T1000 (cell line): ENCODE measurements around the gene ANKLE2.
"Not testable (repeated sequence)": the region's sequence is repeated elsewhere in the genome, so short reads cannot be mapped to it uniquely, and the experiment has no call there.

Experiments
- DNase-seq: peaks from one replicate; lab custom pipeline; 2025; ENCODE audit warnings: mixed read lengths; lab: John Stamatoyannopoulos, UW

Gene ANKLE2

DNA sequence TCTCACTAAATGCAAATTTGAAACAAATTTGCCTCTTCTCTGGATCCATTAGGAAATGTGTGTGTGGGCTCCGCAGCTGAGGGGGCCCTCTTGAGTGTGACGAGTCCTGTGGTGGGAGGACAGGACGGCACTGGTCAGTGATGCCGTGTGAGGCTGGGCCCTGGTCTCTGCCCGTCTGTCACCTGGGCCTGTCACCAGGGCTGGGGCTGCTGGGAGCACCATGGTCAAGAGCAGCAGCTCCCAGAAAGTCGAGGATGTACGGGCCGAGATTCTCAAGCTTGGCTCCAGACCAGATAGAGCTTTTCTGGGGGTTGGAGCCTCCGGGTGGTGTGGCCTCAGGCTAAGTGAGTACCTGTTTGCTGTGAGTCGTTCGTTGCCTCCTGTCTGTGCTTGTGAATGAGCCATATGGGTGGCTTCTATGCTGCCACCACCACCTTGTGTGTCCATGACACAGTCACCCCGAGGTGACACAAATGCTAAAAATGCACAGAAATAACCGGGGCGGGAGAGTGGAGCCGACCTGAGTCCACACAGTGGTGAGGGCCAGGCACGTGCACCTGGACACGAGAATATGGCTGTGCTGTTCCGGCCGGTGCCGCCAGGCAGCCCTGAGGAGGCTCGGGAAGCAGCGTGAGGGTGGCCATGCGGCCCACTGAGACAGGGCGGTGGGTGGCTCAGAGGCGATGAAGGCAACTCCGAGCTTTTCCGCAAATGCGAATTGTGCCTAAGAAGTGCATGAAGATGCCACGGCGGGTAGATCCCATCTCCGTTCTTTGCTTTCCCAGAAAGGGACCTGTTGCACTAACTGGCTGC lies 42.3 kb downstream of the ANKLE2 start:
- no peak for DNase-seq

DNA sequence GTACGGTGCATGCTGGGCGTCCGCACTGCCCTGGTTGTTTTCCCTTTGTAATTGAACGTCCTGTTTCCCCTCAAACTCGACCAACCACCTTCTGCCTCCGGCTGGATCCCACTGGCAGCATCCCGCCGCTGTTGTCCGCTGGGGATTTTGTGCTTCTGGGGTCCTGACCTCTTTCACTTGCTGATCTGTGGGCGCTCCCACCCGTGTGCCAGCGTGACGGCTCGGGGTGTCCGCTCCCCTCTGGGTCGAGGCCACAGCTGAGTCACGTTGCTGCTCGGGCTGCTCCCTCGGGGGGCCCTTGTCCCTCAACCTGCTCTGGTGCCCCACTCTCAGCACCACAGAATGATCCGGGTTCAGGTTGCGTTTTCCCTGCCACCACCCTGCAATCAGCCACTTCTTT lies 43.0 kb downstream of the ANKLE2 start:
- no peak for DNase-seq

DNA sequence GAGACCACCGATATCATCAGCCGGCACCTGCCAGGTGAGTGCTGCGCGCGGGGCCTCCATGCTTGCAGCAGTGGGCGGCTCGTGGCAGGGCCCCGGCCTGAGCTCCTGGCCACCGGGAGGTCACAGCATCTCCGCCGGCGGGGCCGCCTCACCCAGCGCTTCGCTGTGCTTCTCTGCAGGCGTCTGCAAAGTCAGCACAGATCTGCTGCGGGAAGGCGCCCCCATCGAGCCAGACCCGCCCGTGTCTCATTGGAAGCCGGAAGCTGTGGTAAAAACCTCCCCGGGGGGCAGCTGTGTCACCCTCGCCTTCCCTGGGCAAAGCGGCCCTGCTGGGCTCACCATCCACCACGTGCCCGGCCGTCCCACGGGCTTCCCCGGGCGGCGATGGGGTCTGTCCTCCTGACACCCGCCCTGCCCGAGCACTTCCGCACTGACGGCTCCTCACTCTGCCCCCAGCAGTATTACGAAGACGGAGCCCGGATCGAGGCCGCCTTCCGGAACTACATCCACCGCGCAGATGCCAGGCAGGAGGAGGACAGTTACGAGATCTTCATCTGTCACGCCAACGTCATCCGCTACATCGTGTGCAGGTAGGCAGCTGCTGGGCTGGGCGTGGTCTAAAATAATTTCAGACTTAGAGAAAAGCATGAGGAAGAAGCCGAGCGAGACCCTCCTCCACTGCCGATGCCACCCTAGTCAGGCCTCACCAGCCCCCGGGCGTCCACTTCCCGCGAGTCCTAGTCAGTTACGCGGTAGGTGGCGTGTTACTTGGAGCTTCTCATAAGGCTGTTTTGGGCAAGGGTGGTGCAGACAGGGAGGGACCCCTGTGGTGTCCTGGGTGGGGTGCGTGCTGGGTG lies 43.9 kb downstream of the ANKLE2 start:
- DNase-seq = no peak

DNA sequence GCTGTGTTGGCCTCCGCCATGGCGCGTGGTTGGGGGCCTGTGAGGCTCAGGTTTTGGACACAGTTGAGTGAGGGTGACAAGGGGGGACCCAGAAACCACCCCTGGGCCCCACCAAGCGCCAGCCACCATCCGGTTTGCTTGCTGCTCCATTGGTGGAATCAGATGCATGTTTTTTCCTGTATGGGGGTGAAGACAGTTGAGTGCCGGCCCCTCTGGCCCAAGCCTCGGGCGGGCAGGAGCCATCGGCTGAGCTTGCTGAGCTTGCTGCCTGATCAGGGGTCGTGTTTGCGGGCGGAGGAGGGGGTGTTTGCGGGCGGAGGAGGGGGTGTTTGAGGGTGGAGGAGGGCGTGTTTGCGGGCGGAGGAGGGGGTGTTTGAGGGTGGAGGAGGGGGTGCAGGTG lies 44.6 kb downstream of the ANKLE2 start:
- no peak for DNase-seq

DNA sequence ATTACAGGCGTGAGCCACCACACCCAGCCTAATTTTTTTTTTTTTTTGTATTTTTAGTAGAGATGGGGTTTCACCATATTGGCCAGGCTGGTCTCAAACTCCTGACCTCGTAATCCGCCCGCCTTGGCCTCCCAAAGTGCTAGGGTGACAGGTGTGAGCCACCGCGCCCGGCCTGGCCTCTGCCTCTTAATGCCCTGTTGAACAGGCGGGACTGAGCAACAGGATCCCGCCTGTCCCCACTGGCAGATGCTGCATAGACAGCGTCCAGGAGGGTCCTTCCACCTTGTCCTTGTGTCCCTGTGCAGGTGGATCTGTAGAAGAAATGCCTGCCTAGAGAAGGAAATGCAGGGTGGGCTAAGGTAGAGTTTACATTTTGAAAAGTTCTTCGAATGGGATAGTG lies 45.3 kb downstream of the ANKLE2 start:
- no peak for DNase-seq

DNA sequence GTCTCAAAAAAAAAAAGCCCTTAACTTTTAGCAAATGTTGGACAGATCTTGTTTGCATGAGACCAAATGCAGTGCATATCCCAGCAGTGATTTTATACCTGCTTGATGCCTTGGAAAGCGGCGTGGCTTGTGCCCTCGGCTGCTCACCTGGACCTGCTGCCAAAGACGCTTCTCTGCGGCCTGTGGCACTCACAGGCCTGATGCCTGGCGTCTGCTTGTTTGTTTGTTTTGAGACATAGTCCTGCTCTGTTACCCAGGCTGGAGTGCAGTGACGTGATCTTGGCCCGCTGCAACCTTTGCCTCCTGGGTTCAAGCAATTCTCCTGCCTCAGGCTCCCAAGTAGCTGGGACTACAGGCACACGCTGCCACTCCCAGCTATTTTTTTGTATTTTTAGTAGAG lies 45.8 kb downstream of the ANKLE2 start:
- DNase-seq = no peak

DNA sequence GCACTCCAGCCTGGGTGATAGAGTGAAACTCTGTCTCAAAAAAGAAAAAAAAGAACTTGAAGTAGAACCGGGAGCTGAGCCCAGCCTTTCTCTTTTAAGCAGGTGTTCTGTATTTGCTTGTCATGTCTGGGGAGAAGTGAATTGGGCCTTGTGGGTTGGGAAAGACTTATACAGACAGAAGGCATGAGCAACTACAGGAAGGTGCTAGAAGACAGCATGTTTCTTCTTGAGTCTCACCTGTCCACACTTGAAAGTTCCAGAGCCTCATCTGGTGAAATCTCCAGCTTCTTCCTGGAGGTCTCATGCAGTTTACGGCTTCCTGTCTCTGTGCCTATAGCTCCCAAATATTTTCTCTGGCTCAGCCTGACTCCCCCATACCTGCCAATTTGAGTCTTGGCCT lies 48.5 kb downstream of the ANKLE2 start:
- DNase-seq = no peak

DNA sequence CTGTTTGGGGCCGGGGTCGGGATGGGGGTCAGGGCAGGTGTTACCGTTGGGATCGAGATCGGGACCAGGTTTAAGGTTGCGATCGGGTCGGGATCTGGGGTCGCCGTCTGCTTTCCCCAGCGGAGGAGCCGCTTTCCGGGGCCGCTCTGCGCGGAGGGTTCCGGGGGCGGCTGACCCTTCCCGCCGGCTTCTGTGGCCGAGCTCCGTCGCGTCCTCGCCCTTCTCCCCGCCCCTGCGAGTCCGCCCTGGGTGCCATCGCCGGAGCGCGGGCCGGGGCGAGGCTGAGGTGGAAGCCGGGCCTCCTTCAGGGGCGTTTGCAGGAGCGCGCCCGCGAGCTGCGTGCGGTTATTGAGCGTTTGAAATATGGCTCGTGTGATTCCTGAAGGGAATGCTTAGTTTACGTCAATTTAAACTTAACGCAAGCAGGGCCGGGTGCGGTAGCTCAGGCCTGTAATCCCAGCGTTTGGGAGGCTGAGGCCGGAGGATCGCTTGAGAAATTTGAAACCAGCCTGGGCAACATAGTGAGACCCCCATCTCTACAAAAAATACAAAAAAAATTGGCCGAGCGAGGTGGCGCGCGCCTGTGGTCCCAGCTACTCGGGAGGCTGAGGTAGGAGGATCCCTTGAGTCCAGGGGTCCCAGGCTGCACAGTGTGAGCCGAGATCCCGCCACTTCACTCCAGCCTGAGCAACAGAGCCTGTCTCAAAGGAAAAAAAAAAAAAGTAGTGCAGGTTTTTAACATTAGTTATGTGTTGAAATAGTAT lies 50.4 kb downstream of the ANKLE2 start:
- no peak for DNase-seq

DNA sequence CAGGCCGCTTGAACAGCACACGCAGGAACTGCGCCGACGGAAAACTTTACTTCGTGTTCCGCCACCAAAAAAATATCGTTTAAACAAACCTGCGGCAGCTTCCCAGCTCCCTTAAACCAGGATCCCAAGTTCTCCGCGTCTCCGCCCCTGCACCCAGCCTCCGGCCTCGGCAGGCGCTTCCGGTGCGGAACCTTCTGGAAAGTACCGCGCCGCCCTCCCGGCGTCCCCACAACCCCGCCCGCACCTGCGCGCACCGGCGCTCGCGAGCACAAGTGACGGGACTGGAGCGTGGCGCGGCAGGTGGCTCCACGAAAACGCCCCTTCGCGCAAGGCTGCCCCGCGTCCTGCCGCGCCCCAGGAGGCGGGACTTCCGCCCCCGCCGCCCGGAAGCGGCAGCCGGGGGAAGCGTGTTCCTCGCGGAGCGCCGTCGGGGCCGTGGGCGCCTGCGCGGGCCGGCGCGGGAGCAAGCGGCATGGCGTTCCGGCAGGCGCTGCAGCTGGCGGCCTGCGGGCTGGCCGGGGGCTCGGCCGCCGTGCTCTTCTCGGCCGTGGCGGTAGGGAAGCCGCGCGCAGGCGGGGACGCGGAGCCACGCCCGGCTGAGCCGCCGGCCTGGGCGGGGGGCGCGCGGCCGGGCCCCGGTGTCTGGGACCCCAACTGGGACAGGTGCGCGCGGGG lies 51.1 kb downstream of the ANKLE2 start, which contains the start of gene PGAM5:
Gene PGAM5, plus strand, starts transcription at position 438 of the 675 bp plus-strand sequence. Its CDS starts 35 bp downstream, at position 473.
- DNase-seq = peak; percentile 52

DNA sequence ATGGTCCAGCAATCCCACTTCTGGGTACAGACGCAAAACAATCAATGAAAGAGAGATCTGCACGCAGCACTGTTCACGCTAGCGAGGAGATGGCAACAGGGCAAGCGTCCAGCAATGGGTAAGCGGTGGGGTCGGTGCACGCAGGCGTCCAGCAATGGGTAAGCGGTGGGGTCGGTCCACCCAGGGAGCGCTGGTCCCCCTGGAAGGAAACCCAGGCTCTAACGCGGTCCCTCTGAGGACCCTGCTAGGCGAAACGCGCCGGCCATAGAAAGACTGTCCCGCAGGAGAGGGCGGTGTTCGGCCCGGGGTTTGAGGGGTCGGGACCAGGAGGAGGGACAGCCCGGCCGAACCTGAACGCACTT lies 51.6 kb downstream of the ANKLE2 start:
- DNase-seq = no peak

DNA sequence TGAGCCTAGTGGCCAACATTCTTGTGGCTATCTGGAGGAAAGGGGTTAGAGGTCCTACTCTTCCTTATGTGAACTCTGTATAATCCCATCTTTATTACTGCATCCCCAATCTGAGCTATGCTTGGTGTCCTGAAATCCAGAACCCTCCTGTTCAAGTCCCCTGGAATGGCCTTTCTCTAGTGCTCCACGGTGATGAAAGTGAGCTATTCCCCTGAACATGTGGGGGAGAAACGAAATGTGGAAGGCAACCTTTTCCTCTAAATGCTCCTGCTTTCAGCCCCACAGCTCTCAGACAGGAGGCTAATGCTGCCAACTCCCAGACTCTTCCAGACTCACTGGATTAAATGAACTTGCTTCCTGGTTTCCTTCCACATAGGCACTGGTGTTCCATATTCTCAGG lies 53.5 kb downstream of the ANKLE2 start:
- DNase-seq = no peak

DNA sequence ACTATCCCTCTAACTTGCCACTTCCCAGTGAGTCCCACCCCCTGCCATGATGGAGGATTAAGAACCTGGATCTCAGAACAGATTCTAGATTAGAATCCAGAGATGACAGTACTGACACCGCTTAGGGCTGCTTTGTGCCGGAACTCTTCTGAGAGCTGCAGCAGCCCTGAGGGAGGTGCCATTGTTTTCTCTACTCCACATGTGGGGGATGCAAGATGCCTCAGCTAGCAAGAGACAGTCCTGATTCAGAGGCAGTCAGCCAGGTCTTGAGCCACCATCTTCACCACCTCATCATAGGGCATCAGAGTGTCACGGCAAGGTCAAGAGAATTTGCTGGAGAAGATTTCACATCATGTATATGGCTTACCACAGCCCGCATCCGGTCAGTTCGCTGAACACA lies 54.4 kb downstream of the ANKLE2 start:
- DNase-seq = no peak

DNA sequence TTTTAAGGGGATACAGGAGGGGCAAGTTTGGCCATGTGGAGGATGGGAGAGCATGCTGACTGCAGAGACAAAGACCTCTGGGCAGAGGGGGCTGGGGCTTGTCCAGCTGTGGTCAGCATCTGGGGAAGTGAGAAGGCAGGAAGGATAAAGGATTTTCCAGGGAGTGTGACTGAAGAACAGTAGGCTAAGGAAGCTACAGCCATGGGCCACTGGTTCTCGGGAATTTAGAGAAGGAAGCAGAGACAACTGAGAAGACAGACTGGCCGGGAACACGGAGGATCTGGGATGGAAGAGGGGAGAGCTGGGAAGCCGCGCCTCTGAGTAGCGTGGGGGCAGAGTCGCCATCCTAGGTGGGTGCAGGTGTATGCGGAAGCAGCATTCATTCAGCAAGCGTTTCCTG lies 58.0 kb downstream of the ANKLE2 start:
- no peak for DNase-seq

DNA sequence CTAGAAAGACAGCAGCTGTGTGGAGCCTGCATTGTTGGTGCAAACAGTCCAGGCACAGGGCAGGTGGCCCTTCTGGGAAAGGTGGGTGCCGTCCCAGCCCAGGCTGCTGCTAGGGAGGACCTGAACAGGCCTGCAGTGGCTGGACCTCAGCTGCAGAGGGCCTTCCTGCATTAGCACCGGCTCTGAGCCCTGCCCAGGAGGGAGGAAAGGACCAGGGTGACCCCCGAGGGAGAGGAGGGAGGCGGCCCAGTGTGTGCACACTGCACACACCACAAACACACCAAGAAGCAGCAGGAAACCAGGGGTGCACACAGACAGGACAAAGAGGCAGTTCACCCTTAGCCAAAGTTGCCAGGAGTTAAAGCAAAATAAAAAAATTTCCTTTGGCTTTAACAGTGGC lies 59.0 kb downstream of the ANKLE2 start:
- no peak for DNase-seq

DNA sequence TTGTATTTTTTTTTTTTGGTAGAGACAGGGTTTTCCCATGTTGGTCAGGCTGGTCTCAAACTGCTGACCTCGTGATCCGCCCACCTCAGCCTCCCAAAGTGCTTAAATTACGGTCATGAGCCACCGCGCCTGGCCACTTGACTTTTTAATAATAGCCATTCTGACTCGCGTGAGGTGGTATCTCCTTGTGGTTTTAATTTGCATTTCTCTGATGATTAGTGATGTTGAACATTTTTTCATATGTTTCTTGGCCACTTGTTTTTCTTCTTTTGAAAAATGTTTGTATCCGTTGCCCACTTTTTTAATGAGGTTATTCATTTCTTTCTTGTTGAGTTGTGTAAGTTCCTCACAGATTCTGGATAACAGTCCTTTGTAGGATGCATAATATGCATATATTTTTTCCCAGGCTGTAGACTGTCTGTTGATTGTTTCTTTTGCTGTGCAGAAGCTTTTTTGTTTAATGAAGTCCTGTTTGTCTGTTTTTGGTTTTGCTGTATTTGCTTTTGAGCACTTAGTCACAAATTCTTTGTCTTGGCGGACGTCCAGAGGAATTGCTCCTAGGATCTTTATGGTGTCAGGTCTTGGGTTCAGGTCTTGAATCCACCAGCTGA lies 61.3 kb downstream of the ANKLE2 start:
- no peak for DNase-seq

DNA sequence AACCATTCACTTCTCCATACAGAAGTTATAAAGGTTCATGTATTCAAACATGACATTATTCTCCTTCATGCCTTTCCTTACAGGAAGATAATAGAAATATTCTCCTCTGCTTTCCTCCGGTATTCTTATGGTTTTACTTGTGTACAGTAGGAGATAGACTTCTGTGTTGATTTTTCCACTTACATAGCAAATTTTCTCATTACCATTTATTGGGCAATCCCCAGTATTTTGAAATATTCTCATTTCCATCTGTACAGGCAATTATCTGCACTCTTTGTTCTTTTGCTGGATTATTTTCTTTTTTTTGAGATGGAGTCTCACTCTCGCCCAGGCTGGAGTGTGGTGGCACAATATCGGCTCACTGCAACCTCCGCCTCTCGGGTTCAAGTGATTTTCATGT lies 63.3 kb downstream of the ANKLE2 start:
- no peak for DNase-seq

DNA sequence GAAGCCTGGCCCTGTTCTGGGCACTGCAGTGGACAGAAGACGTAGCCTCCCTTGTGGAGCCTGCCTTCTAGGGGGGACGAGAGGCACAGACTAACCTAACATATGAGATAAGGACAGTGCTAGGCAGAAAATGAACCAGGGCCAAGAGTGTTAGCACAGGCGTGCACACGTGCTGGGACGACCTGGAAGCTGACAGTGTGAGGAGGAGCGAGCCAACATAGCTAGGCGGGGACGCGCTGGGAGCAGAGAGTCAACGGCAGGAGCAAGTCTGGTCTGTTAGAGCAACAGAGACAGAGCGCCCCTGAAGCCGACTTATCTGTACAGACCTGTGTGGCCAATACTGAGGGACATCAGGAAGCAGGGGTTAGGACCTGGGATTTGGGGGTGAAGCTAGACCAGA lies 66.2 kb downstream of the ANKLE2 start:
- DNase-seq = no peak

DNA sequence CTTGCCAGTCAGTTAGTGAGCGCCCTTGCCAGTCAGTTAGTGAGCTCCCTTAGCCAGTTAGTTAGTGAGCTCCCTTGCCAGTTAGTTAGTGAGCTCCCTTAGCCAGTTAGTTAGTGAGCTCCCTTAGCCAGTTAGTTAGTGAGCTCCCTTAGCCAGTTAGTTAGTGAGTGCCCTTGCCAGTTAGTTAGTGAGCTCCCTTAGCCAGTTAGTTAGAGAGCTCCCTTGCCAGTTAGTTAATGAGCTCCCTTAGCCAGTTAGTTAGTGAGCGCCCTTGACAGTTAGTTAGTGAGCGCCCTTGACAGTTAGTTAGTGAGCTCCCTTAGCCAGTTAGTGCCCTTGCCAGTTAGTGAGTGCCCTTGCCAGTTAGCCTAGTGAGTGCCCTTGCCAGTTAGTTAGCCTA lies 66.7 kb downstream of the ANKLE2 start:
- DNase-seq = not testable (repeated sequence)

DNA sequence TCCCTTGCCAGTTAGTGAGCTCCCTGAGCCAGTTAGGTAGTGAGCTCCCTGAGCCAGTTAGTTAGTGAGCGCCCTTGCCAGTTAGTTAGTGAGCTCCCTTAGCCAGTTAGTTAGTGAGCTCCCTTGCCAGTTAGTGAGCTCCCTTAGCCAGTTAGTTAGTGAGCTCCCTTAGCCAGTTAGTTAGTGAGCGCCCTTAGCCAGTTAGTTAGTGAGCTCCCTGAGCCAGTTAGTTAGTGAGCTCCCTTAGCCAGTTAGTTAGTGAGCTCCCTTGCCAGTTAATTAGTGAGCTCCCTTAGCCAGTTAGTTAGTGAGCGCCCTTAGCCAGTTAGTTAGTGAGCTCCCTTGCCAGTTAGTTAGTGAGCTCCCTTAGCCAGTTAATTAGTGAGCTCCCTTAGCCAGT lies 69.6 kb downstream of the ANKLE2 start:
- not testable (repeated sequence) for DNase-seq

DNA sequence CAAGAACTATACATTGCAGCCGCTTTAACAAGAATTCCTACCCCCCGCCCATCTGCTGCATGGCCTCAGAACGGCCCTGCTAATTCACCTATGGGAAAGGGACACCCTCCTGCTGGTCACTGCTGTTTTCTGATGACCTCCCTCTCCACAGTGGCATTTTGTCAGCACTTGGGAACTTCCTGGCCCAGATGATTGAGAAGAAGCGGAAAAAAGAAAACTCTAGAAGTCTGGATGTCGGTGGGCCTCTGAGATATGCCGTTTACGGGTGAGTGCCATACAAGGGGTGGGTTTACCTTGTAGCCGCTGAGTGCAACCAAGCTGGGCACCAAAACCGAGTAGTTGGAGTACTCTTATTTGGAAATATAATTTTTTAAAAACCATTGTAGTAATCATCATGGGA lies 71.5 kb downstream of the ANKLE2 start:
- no peak for DNase-seq

DNA sequence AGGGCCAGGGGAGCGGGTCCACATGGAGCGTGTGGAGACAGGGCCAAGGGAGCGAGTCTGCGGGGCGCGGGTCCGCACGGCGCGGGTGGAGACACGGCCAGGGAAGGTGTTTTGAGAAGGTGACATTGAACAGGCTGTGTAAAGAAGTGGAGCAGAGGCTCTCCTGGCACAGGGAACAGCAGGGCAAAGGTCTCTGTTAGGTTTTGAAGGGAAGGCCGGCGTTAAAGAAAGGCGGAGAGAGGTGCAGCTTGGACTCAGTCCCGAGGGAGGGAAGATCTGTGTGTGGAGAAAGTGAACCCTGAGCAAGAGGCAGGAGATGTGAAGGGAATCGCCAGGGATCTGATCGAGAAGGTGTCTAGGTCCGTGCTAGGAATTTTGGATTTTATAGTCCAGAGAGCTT lies 72.4 kb downstream of the ANKLE2 start:
- DNase-seq = no peak
